GM19023 (cell line): ENCODE results near the gene MACF1.
"Not testable (repeated sequence)": the region's sequence is repeated elsewhere in the genome, so short reads cannot be mapped to it uniquely, and the experiment has no call there.

Source experiments
- ATAC-seq: cut with Tn5 transposase; IDR thresholded peaks from one replicate; pipeline ENCODE4 v1.9.1; 2021; ENCODE audit warnings: mild to moderate bottlenecking, moderate library complexity; ENCODE audit not compliant: unreplicated experiment

MACF1 gene

DNA sequence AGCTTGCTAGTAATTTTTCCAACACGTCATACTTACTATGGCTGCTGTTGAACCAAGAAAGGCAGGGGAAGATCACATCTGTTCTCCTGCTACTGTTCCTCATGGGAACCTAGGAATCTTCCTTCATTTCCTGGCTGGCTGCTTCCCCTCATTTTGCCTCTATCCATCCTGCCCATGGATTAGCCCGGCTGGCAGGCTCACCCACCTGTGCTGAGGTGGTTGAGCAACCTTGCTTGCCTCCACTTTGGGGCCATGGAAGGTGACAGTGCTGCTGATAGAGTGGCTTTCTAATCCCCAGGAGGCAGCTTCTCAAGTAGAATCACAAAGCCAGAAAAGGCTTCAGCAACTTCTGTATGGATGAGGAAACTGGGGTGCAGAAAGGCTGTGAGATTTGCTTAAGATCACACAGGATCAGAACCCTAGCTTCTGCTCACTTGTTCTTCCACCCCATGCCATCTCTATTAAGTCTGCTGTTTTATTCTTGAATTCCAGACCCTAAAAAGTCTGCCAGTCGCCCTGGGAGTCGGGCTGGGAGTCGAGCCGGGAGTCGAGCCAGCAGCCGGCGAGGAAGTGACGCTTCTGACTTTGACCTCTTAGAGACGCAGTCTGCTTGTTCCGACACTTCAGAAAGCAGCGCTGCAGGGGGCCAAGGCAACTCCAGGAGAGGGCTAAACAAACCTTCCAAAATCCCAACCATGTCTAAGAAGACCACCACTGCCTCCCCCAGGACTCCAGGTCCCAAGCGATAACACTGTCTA lies 280.7 kb downstream of the MACF1 start:
- ATAC-seq: no peak

DNA sequence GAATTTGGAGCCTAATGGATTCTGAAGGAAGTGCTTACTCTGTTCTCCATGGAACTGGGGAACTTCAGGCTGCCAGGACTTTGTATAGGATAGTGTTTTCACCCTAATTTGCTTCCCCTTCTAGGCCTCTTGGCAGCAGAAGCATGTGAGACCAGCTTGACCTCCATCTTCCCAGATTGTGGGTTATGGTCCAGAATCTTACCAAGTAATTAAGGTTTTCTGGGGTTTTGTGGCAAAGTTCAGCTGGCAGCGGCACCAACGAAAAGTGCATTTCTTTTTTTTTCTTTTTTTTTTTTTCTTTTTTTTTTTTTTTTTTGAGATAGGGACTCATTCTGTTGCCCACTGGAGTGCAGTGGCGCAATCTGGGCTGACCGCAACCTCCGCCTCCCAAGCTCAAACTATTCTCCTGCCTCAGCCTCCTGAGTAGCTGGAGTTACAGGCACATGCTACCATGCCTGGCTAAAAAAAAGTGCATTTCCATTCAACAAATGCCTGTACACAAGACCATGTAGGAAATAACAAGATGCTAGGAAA lies 283.6 kb downstream of the MACF1 start:
- ATAC-seq: no peak

DNA sequence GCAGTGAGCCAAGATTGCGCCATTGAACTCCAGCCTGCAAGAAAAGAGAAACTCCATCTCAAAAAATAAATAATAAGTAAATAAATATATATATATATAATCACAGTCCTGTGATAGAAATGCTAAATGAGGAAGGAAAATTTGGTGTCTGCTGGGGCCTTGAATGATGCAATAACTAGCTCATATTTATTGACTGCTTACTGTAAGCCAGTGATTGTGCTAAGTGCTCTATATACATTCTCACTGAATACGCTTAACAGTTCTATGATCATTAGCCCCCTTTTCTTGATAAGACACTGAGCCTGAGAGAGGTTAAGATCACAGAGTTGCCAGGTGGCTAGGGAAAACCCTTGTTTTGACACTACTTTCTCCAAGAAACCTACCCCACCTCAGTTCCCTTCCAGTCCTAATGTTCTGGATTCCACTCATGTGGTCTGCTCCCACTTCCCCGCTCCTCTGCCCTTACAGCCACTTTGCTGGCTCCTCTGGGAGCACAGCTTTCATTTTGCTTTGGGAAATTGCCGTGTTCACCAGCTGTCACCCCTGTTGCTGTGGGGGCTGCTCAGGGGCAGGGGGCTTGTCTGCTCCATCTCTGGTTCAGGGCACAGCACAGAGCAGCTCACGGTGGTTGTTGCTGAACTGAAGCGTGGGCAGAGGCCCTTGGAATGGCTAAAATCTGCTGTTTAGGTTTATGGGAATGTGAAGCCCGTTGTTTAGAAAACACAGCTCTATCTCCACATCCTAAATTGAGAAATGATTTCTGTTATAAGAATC lies 284.5 kb downstream of the MACF1 start:
- no peak for ATAC-seq

DNA sequence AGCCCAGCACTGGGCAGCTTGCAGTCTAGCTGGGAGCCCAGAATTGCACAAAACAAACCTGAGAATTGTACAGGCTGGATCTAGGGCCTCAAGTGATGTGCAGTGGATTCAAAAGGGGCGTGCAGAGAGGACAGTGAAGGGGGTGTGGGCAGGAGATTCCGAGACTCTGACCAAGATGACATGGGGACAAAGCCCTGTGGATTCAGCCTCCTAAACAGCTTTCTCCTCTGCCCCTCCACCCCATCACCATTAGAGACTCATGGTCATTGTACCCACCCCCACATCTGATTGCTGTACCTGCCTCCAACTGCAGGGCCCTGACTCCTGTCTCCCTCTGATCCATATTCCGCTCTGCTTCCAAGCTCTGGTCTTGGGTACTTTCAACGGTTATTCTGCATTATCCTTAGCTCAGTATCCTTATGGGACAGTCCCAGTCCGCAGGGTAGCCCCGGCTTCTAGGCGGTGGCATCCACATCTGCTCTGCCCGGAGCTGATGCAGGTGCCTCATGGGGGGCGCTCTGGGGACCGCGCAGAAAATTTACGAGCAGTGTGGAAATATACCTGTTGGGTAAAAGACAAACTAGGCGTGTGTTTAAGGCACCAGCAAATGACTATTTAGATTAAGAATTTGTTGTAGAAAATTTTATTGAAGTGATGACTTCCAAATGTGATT lies 285.2 kb downstream of the MACF1 start:
- no peak for ATAC-seq

DNA sequence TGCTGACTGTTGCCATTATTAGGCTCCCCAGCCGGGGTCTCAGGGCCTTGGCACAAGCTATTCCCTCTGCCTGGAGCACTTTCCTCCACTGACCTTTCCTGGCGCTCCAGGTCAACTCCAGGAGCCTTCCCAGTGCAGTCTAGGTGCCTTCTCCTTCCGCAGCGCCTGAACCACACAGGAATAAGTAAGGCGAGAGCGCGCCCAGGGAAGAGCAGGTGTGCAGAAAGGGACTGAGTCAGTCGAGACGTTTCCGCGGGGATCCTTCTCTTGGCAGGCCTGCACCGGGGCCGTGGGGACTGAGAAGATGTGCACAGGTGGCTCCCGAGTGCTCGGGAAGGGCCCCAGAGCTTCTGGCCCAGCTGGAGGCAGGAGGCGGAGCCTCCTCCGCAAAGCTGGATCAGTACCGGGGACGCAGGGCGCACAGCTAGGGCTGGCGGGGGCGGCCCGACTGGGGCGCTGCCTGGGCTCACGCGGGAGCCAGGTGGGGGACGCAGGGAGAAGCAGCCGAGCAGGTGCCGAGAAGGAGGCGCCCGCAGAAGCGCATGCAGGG lies 286.2 kb downstream of the MACF1 start:
- peak; percentile 21 for ATAC-seq

DNA sequence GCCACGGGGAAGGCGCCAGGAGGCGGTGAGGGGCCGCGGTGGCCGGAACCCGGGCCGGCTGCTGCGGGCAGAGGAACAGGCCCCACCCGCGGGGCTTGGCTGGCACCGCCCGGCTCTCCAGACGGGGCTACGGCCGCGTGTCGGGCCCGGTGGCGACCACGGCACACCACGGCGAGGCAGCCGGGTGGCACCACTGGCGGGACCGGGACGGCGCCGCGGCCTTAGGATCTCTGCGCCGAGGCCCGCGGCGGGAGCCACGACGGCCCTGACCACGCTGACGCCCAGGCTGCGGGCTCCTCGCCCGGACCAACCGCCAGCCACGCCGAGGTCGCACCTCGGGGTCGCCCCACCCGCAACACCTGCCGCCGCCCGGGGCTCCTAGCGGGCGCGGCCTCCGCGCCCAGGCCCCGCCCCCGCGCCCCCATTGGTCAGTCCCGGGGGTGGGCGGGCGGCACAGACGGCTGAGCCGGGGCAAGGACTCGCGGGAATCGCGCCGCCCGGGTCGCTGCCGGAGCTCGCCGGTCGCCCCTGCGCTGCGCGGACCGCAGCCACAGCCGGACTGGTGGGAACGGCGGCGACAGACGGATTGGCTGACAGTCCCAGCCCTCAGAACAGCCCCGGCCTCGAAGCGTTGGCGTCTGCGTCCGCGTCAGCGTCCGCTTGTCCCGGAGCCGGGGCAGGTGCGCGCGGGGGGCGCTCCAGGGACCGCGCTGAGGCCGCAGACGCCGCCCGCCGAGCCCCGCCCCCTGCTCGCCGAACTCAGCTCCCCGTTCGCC lies 286.8 kb downstream of the MACF1 start, which contains the start of gene BMP8A:
BMP8A (plus strand) TSS at position 491 of the 776 bp plus-strand sequence. CDS start 356 bp downstream, outside the sequence.
- ATAC-seq: peak; percentile 80

DNA sequence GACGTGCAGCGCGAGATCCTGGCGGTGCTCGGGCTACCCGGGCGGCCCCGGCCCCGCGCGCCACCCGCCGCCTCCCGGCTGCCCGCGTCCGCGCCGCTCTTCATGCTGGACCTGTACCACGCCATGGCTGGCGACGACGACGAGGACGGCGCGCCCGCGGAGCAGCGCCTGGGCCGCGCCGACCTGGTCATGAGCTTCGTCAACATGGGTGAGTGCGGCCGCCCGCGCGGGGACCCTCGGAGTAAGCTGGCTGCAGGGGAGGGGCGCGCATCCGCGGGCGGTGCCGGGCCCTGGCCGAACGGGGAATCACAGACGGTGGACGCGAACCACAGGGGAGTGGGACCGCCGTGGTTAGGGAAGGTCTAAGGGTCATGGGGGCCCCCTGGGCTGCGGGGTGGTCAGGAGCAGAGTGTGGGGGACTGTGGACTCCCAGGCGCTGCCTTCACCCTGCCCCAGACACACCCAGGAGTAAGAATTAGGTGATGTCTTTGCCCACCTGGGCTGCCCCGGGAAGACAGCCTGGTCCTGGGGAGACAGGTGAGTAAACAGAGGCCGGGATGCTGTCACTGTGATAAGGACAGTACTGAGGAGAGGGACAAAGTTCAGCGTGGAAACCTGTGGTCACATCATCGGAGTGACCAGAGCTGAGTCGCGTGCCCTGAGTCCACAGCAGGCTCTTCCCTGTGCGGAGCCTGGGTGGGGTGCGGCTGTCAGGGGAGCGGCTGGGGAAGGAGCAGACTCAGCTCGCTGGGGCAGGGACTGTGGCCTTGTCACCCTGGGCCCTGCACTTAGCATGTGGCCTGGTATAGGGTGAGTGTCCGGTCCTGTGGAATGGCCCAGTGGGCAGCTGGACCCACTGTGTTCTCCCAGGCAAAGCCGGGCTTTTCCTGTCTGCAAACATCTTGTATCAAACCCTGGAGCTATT lies 287.9 kb downstream of the MACF1 start:
- ATAC-seq: not testable (repeated sequence)

DNA sequence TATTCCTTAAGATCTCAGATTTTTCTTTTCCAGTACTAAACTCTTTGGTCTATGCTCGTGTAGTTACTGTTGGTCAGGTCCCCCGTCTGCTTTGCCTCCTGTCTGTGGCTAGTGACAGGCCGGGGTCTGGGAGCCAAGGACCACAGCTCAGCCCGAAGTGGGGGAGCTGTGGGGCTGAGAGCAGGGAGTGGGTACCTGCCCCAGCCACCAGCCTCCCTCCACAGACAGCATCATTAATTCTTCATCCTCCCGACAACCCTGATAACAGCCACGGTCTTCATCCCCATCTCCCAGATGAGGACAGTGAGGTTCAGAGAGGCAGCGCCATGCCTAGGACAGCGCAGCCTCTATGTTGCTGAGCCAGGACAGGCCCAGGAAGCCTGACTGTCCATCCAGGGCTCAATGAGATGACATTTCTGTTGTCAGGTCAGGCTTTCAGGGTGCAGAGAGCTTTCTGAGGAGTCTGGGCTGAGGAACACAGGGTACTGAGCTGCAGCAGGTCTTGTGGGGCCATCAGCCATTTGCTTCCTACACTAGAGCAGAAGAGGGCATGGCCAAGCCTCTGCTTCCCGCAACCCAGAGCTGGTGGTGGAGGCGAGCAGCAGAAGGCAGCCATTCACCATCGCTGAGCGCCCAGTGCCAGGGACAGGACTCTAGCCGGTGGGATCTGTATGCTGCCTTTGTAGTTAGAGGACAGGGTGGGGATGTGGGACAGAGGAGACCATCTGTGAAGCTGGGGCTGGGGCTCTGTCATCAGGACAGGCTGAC lies 288.7 kb downstream of the MACF1 start:
- not testable (repeated sequence) for ATAC-seq

DNA sequence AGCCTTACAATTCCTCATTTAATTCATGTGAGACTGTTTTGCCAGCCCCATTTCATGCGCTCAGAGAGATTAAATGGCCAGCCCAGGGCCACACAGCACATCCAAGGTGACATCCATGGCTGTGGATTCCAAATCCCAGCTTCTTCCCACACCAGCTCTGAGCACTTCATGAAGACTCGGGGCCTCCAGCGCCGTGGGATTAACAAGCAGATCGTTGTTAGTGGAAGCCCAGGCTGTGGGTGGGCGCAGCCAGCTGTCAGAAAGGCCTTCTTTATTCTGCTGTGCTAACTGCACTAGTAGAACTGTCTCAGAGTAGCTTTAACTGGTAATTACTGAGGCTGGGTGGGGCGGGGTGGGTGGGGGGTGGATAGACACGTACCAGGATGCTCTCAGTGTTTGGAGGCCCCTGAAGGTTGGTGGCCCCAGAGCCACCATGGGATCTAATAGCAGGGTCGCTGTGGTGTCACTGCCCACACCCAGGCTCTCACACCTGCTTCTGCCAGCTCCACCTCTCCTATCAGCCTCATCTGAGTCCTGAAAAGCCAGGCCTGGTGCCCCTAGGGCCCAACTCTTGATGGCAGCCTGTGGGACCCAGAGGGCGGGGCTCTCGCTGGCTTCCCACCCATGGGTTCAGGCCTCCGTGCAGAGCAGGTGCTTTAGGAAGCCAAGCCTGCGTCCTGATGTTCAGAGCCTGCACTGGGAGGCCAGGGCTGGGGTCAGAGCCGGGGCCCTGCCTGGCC lies 290.3 kb downstream of the MACF1 start:
- ATAC-seq: no peak

DNA sequence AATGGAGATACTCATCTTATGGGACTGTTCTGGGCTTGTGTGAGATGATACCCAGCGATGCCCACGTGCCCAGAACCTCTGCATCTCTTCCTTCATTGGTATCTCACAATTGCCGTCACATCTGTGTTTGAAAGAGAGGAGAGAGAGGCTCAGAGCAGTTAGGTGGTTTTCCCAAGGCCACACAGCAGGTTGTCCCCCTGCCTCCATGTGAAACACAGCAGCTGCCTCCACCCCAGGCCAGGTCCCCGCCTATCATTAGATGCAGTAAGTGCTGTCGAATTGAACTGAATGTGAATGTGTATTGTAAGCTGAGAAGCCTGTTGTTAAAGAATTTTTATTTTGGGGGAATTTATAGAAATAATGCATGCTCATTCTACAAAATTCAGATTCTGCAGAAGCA lies 292.0 kb downstream of the MACF1 start:
- ATAC-seq: not testable (repeated sequence)

DNA sequence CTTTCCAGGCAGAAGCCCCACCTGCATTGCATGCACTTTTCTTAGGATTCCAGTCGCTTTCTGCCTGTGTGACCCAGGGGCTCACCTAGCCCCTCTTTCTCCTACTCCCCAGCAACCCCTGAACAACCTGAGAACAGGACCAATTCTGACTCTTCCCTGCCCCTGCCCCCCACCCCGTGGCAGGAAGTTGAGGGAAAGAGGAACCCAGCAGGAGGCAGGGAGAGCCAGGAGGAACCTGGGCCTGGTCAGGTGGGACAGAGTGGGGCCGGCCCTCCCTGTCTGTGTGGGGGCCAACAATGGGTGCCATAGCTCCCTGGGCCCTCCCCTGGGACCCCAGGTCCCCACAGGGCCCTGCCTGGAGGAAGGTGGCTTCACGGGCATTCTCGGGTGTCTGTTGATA lies 293.1 kb downstream of the MACF1 start:
- ATAC-seq: no peak

DNA sequence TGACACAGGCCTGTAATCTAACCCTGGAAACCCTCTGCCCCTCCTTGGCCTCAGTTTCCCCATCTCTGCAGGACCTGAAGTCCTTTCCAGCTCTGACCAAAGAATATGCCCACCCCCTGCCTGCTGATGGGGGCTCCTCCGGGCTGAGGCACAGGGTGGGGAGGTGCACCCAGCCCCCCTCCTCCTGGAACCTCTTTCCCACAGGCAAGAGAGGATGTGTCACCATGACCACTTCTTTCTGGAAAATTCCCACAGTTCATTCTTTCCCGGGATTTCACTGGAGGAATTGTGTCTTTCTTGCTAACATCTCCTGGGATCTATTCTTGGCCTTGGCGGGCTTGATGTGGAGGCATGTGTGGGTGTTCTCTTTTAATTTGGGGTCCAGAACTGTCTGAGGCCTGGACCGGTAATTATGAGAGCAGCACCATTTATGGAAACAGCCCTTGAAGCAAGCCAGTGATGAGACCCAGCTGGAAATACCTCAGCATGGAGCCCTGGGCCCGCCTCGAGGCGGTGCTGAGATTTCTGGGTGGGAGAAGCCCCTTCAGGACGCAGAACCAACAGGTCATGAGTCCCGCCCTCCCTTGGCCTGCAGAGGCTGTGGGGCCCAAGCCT lies 293.7 kb downstream of the MACF1 start:
- not testable (repeated sequence) for ATAC-seq

DNA sequence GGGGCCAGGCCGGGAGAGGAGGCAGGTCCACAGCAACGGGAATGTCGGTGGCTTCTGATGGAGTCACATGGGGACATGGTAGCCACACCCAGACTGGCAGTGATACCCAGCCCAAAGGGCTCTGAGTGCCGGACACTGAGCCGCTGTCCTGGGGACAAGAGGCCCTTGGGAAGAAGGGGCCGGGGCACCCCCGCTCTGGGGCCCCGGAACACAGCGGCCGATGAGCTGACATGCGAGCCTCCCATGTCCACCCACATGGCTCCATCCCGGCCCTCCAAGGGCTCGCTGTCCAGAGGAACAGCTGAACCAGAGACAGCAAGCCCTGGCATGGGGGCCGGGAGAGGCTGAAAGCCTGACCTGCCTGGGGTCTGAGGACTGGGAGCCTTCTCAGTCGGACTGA lies 294.3 kb downstream of the MACF1 start:
- ATAC-seq: not testable (repeated sequence)

DNA sequence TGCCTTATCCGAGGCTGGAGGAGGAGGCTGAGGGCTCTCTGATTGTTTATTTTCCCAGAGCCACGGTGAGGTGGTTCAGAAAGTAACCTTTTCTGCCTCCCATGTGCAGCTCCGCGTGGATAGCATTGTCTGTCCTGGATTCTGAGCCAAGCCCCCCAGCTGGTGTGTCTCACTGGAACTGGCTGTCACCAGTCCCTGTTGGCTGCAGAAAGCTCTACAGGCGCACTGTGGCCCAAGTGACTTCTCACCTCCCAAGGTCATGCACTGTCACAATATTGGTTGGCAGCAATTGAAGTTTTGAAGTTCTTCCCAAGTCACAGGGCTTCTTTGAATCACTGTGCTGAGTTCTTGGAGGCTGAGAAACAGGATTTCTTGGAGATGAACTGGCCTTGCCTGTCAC lies 295.2 kb downstream of the MACF1 start:
- no peak for ATAC-seq

DNA sequence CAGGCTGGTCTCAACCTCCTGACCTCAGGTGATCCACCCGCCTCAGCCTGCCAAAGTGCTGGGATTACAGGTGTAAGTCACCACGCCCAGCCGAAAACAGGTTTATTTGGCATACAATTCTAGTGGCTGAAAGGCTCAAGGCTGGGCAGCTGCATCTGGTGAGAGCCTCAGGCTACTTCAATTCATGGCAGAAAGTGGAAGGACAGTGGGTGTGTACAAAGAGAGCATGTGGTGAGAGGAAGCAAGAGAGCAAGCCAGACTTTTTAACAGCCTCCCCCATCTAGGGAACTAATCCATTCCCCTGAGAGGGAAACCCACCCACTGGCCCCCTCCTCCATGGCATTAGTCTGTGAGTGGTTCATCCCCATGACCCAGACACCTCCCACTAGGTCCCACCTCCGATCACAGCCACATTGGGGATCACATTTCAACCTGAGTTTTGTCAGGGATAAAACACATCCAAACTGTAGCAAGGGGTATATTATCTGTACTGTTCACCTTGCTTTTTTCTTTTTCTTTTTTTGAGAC lies 296.4 kb downstream of the MACF1 start:
- no peak for ATAC-seq

DNA sequence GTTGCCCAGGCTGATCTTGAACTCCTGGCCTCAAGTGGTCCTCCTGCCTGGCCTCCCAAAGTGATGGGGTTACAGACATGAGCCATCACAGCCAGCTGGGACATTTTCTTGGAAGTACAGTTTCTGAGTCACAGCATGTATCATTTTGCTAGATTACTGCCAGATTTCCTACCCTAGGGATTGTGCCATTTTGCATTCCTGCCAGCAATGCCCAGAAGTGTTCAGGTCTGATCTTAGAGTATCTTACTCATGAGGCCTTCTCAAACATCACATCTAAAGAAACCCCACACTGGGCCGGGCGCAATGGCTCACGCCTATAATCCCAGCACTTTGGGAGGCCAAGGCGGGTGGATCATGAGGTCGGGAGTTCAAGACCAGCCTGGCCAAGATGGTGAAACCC lies 297.2 kb downstream of the MACF1 start:
- no peak for ATAC-seq

DNA sequence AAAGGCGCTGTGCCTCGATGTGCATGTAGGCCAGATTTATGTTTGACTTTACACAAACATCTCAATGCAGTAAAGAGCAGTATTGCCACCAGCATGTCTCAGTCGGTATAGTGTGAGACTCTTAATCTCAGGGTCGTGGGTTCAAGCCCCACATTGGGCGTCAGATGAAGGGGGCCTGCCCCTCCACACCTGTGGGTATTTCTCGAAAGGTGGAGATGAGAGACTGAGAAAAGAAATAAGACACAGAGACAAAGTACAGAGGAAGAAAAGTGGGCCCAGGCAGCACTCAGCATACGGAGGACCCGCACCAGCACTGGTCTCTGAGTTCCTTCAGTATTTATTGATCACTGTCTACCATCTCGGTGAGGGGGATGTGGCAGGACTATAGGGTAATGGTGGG lies 299.9 kb downstream of the MACF1 start:
- not testable (repeated sequence) for ATAC-seq
